HG03439 (cell line): ENCODE results near the gene PLCB4.

Experiments used
- ATAC-seq: cut with Tn5 transposase; IDR thresholded peaks from one replicate; pipeline ENCODE4 v1.9.1; 2021; ENCODE audit warnings: mild to moderate bottlenecking, moderate library complexity; ENCODE audit not compliant: unreplicated experiment

PLCB4 gene

GRCh38 chr20:9389346-9389745 is 320.5 kb downstream of the PLCB4 start:
- no peak for ATAC-seq

GRCh38 chr20:9390441-9390840 is 321.6 kb downstream of the PLCB4 start:
- ATAC-seq = no peak

DNA sequence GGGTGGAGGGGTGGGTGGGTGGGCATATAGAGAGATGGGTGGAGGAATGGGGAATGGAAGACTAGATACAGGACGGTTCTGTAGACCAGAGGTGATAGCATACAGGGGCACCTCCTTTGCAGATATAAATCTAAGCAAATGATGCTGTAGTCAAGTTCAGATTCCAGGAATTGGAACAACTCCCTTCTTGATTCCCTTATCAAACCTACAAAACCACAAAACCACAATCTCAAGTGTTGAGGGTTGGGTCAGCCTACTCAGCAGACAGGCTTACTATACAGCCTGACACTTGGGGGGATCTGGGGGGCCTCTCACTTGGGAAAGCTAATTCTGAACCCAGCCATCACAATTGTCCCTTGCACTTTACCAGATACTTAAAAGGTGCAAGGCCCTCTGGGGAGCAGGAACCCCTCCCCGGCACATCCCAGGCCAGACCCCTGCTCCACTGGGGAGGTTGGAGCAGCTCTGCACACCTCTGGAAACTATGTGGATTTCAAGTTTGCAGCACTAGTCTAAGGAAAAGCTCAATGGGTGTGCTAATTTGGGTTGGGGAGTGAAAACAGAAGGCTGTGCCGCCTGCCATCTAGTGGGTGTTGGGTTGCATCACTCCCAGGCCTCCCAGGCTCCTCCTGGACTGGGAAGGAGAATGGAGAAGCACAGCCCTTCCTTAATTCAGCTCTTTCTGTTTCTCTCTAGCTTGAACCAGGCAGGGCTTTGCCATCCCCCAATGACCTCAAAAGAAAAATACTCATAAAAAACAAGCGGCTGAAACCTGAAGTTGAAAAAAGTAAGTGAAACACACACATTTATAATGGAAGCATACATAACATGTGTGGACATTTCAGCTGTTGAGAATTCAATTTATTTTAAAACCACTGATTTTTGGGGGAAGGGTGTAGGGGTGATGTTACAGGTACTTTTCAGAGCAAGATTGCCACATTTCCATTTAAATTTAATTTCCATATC is 324.3 kb downstream of the PLCB4 start:
- no peak for ATAC-seq

DNA sequence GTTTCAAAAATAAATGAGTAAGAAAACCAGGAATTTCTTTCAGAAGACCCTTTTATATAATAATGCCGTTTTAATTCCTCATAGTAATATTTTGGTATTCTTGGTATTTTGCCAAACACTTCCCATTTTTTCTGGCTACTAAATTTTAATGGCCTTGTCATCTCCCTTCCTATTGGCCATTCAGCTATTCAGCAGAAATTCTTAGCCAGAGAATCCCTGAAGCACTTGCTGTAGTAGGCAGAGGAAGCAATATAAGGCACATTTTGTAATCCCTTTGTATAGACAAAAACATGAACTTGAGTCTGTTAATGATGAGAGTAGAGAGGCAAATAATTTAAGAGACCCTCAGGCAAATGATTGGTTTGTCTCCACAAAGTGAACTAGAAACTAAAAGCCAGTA is 327.1 kb downstream of the PLCB4 start:
- no peak for ATAC-seq

DNA sequence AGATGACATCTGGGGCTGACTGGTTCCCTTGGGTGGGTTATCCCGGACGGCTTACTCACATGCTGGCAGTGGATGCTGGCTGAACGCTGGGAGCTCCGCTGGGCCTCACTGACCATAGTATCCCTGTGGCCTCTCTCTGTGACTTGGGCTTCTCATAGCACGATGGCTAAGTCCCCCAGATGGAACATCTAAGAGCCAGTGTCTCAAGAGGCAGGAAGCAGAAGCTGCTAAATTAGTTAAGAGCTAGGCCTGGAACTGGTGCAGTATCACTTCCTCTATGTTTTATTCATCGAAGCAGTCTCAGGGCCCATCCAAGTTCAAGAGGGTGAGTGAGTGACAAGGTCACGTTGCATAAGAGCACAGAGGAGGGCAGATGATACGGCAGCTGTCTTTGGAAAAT is 329.0 kb downstream of the PLCB4 start:
- peak; percentile 63 for ATAC-seq

GRCh38 chr20:9398882-9399281 is 330.0 kb downstream of the PLCB4 start:
- no peak for ATAC-seq

DNA sequence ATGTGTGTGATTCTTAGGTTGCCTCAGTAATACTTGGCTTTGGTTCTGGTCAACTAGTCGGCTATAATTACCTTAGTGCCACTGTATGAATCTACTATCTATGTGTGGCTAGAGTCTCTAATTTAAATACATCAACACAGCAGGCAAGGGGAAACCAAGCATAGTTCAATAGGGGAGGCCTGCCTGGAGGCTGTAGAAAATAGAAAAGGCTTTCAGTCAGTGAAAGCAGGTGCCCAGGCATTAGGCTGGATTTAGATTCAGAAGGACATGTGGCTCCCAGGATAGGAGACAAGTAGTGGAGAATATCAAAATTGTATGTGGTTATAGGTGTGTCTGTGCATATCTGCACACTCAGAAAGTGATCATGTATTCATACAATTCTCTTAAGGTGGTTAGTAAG is 330.4 kb downstream of the PLCB4 start:
- no peak for ATAC-seq

GRCh38 chr20:9400171-9401025 is 331.5 kb downstream of the PLCB4 start:
- ATAC-seq = no peak

- no peak for ATAC-seq
Measured at GRCh38 chr20:9401371-9401770, 332.5 kb downstream of the PLCB4 start.

- no peak for ATAC-seq
Measured at GRCh38 chr20:9402141-9402540, 333.3 kb downstream of the PLCB4 start.

GRCh38 chr20:9402546-9402945 is 333.7 kb downstream of the PLCB4 start:
- no peak for ATAC-seq

DNA sequence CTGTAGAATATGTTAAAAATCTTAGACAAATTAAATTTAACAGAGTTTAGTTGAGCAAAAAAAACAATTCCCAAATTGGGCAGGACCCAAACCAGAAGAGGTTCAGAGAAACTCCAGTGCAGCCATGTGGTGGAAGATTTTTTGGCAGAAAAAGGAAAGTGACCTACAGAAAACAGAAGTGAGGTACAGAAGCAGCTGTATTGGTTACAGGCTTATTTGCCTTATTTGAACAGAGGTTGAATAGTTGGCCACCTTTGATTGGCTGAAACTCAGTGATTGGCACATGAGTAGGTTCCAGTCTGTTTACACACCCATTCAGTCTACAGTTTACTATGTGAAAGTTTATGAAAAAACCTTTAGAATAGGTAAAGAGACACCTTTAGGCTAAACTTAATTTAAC is 334.6 kb downstream of the PLCB4 start:
- no peak for ATAC-seq

DNA sequence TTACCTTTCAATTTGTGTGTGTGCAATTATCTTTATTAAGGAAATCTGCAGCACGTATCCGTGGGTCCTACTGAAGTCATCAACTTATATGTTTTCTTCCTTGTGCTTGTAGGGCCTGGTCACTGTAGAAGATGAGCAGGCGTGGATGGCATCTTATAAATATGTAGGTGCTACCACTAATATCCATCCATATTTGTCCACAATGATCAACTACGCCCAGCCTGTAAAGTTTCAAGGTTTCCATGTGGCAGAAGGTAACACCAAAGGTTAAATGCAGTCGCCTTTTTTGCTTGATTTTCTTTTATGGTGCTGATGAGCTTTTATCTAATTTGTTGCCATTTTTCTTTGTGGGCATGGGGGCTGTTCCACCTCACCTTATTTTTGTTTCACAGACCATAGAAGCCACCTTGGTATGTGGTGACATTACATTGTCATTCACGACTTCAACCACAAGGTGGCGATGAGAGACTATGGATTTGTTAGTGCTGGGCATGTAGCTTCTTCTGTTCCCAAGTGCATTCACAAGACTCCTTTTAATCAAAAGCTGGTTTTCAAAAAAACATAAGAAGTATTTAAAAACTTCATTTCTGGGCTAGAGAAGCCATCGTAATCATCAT is 339.0 kb downstream of the PLCB4 start:
- ATAC-seq = peak; percentile 85

DNA sequence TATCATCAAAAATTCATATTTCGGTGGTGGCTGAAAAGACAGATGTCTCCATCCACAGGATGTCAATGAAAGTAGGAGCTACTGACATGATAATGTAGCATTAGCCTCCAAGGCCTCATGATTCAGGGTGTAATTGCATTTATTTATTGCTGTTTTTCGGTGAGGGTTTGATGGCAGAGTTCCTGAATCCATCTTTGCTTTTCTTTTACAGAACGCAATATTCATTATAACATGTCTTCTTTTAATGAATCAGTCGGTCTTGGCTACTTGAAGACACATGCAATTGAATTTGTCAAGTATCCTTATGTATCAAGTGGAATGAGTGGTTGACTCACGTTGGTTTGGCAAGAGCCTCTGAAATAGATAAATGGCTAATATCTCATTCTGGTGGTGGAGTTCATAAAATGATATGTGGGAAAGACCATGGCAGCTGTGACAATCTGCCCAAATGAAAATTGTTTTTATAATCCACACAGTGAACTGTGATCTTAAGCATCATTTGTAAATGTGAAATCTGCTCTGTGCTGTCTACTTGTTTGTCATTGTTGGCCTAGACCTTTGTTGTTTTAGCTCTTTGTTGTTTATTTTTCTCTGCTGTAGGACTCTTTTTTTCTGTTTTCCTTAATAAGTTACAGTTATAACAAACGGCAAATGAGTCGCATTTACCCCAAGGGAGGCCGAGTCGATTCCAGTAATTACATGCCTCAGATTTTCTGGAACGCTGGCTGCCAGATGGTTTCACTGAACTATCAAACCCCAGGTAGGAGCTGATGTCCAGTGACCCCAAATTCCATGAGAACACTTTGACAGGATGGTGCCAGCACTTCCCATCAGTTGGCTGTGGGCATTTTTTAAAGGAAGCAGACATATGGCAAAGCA is 339.8 kb downstream of the PLCB4 start:
- ATAC-seq = no peak

DNA sequence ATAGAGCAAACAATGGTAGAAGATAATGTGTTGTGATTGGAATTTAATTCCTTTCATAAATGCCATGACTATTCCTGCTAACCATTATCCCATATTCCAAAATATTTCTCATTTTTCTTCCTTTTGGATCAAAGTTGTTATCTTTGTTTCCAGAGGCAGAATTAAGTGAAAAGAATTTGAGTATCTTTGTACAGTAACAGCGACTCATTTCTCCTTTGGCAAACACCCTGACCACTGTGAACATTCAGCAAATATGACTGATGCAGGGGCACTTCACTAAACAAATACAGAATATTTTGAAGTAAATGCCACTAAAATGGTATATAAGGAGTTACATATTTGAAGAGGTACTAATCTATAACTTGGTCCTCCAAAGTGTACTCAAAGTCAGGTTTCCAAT is 340.5 kb downstream of the PLCB4 start:
- ATAC-seq = no peak

DNA sequence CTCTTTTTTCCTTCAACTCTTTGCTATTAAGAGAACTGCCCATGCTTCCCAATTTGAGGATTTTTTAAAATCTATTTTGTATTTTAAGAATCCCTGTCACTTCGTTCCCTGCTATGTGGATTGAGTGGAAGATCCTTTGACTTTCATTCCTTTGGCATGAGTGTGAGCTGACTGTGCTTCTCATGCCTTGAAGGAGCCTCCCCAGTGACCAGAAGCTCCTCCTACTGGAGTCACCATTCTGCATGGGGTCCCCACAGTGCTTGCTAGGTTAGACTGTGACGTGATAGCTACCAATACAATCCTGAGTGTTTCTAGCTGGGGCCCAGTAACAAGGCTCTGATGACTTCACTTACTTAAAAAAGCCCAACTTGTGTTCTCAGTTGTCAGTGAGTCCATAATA is 341.1 kb downstream of the PLCB4 start:
- ATAC-seq = no peak

GRCh38 chr20:9411833-9412232 is 342.9 kb downstream of the PLCB4 start:
- ATAC-seq = no peak

GRCh38 chr20:9412309-9412708 is 343.4 kb downstream of the PLCB4 start:
- ATAC-seq = no peak

- ATAC-seq = no peak
Measured at GRCh38 chr20:9413001-9413400, 344.1 kb downstream of the PLCB4 start.

GRCh38 chr20:9415426-9415825 is 346.5 kb downstream of the PLCB4 start:
- no peak for ATAC-seq
